H1 (cell line): ENCODE data around the gene WDR7. TPM values are rescaled to one million over a fixed set of nuclear protein-coding genes. Genes with fewer than 3 reads are reported as not detected.

Source experiments
- GABPA ChIP-seq: IDR thresholded peaks from 2 replicates; pipeline ENCODE4 v1.6.1; 2011; ENCODE audit warnings: mild to moderate bottlenecking, low read length, moderate library complexity, borderline replicate concordance; ENCODE audit not compliant: insufficient read depth
- GTF2F1 ChIP-seq: IDR thresholded peaks from 2 replicates; pipeline ENCODE4 v1.6.1; 2012; ENCODE audit warnings: low read depth, low read length, improper control_type of control experiment, borderline replicate concordance
- JUN ChIP-seq: IDR thresholded peaks from 2 replicates; pipeline ENCODE4 v1.6.1; 2011; ENCODE audit warnings: low read depth, mild to moderate bottlenecking, improper control_type of control experiment, low read length
- KDM5A ChIP-seq: fragments of 200-600 bp; IDR thresholded peaks from 2 replicates; pipeline ENCODE4 v1.7.1; 2012; ENCODE audit warnings: mild to moderate bottlenecking, low read length, inconsistent platforms, mixed read lengths
- polyA plus RNA-seq, 7 experiments: library from polyadenylated mRNA; depleted of rRNA in 3 of 7; stranded (reverse) in 5 of 7; unstranded in 2 of 7; fragments of >200 nt in 5 of 7; fragments of 200-250 nt in 2 of 7; gene quantifications; 1 replicate in 5 of 7; 2 replicates in 1 of 7; 4 replicates in 1 of 7; pipeline versions ENCODE4 v1.2.1 to v1.2.3, GENCODE V29; 2011 to 2013; ENCODE audit warnings: missing spikeins in 2 of 7, mixed read lengths in 2 of 7
- total RNA-seq: library from RNA; stranded (reverse); fragmentation: NEBNext Ultra II Directional; extraction: Animal tissue kit (Norgen Biotek cat#: 25700); gene quantifications from 2 replicates; pipeline ENCODE4 v1.2.1, GENCODE V29; 2021

The WDR7 gene
- total and polyA plus RNA-seq, 2 of the 8 experiments (the other 6 are each of a cell fraction or from before 2014, with no cell fraction given): 5.5 to 15.2 TPM

DNA sequence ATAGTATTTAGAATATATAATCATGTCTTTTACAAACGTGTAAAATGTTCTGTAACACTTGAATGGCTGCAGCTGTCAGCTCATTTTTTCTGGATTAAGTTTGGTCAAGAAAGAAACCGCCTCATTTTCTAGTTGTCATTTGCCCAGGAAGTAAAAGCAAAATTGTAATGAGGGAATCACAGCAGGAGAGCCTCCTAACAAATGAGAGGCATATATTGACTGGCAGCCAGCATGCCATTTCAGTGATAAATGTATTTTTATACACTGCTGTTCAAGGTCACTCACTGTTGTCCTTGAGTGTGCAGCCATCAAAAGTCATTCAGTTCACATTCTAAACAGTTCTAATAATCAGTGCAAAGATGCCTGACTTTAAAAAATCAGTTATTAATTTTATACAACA is 351.5 kb downstream of the WDR7 start (continued):
- TF ChIP-seq KDM5A (no peak), JUN (no peak), GTF2F1 (no peak), GABPA (no peak)
